HepG2 (cell line): ENCODE results near the gene TRAPPC12. TPM values are rescaled to one million over a fixed set of nuclear protein-coding genes. Genes with fewer than 3 reads are reported as not detected.

Source experiments
- ELF3 ChIP-seq: IDR thresholded peaks from 2 replicates; pipeline ENCODE4 v1.6.1; 2016; ENCODE audit warnings: missing genetic modification reagents, missing compliant biosample characterization
- HDAC6 ChIP-seq: fragments of 200-600 bp; sonication (generic); IDR thresholded peaks from 2 replicates; pipeline ENCODE4 v1.7.0; 2017; ENCODE audit warnings: mild to moderate bottlenecking, antibody characterized with exemption, low read length, low read depth
- NFKB2 ChIP-seq: sonication (generic); formaldehyde crosslinking; IDR thresholded peaks from 2 replicates; pipeline ENCODE4 v1.4.0; 2020; ENCODE audit warnings: missing genetic modification reagents, borderline replicate concordance
- RXRB ChIP-seq: IDR thresholded peaks from 2 replicates; pipeline ENCODE4 v1.6.1; 2016; ENCODE audit warnings: borderline replicate concordance, missing genetic modification reagents, missing compliant biosample characterization
- TBL1XR1 ChIP-seq: fragments of 150-350 bp; IDR thresholded peaks from 2 replicates; pipeline ENCODE4 v1.6.1; 2014; ENCODE audit warnings: borderline replicate concordance, low read length; ENCODE audit not compliant: partially characterized antibody
- TOE1 ChIP-seq: sonication (generic); formaldehyde crosslinking; IDR thresholded peaks from 2 replicates; pipeline ENCODE4 v1.4.0; 2020; ENCODE audit warnings: mild to moderate bottlenecking, missing genetic modification reagents
- ZBTB4 ChIP-seq: sonication (generic); formaldehyde crosslinking; IDR thresholded peaks from 2 replicates; pipeline ENCODE4 v1.4.0; 2020; ENCODE audit warnings: missing genetic modification reagents, mild to moderate bottlenecking, borderline replicate concordance
- ZFP1 ChIP-seq: IDR thresholded peaks from 2 replicates; pipeline ENCODE4 v1.6.1; 2016
- ZFP41 ChIP-seq: sonication (generic); formaldehyde crosslinking; IDR thresholded peaks from 2 replicates; pipeline ENCODE4 v1.4.0; 2020; ENCODE audit warnings: mild to moderate bottlenecking, missing genetic modification reagents, borderline replicate concordance
- ZNF101 ChIP-seq: sonication (generic); formaldehyde crosslinking; IDR thresholded peaks from 2 replicates; pipeline ENCODE4 v1.4.0; 2020; ENCODE audit warnings: mild to moderate bottlenecking, low read depth, missing genetic modification reagents, borderline replicate concordance
- ZNF124 ChIP-seq: sonication (generic); formaldehyde crosslinking; IDR thresholded peaks from 2 replicates; pipeline ENCODE4 v1.4.0; 2020; ENCODE audit warnings: missing genetic modification reagents
- ZNF326 ChIP-seq: sonication (generic); formaldehyde crosslinking; IDR thresholded peaks from 2 replicates; pipeline ENCODE4 v1.4.0; 2020; ENCODE audit warnings: missing genetic modification reagents, borderline replicate concordance
- ZNF501 ChIP-seq: sonication (generic); formaldehyde crosslinking; IDR thresholded peaks from 2 replicates; pipeline ENCODE4 v1.5.1; 2020; ENCODE audit warnings: mild to moderate bottlenecking, moderate library complexity, missing genetic modification reagents
- ZNF546 ChIP-seq: sonication (generic); formaldehyde crosslinking; conservative IDR thresholded peaks from 2 replicates; pipeline ENCODE4 v1.8.1; 2023; ENCODE audit warnings: mild to moderate bottlenecking, missing genetic modification reagents
- ZNF557 ChIP-seq: sonication (generic); formaldehyde crosslinking; IDR thresholded peaks from 2 replicates; pipeline ENCODE4 v1.4.0; 2020; ENCODE audit warnings: missing genetic modification reagents
- ZNF609 ChIP-seq: sonication (generic); formaldehyde crosslinking; IDR thresholded peaks from 2 replicates; pipeline ENCODE4 v1.4.0; 2020; ENCODE audit warnings: mild to moderate bottlenecking, missing genetic modification reagents, borderline replicate concordance
- ZNF766 ChIP-seq: sonication (generic); formaldehyde crosslinking; IDR thresholded peaks from 2 replicates; pipeline ENCODE4 v1.5.0; 2020; ENCODE audit warnings: missing genetic modification reagents, borderline replicate concordance
- ZNF788 ChIP-seq: sonication (generic); formaldehyde crosslinking; IDR thresholded peaks from 2 replicates; pipeline ENCODE4 v1.5.0; 2020; ENCODE audit warnings: mild to moderate bottlenecking, missing genetic modification reagents, borderline replicate concordance
- ZSCAN21 ChIP-seq: sonication (generic); formaldehyde crosslinking; IDR thresholded peaks from 2 replicates; pipeline ENCODE4 v1.8.0; 2022; ENCODE audit warnings: mild to moderate bottlenecking, missing genetic modification reagents, moderate library complexity, borderline replicate concordance
- polyA plus RNA-seq, 8 experiments: library from polyadenylated mRNA; depleted of rRNA in 3 of 8; stranded (reverse) in 7 of 8; unstranded in 1 of 8; fragments of >200 nt; fragmentation: Illumina TruSeq in 4 of 8; extraction: Trizol in 4 of 8; gene quantifications; 2 replicates each; pipeline versions ENCODE4 v1.2.1 to v1.2.3, GENCODE V29; 2011 to 2016; ENCODE audit warnings: low read depth in 4 of 8, missing spikeins in 1 of 8, mixed read lengths in 1 of 8; ENCODE audit not compliant: insufficient read depth in 1 of 8
- total RNA-seq, 5 experiments: library from RNA; depleted of rRNA; stranded (reverse); fragments of >200 nt; fragmentation: Illumina TruSeq; extraction: Trizol; gene quantifications; 2 replicates each; pipeline ENCODE4 v1.2.3, GENCODE V29; 2016; ENCODE audit warnings: low read depth in 1 of 5

The TRAPPC12 gene
- total and polyA plus RNA-seq, 2 of the 13 experiments (the other 11 are each of a cell fraction or from before 2014, with no cell fraction given) = 46.4 to 97.7 TPM

GRCh38 chr2:3377612-3378432, 1.7 kb upstream of the TRAPPC12 start, which contains the start of gene EIPR1 (continued):
- peak; percentile 67; the same call in 1 of the 2 replicates for TF ChIP-seq ZNF766 (CRISPR knock-in tag)
- TF ChIP-seq ZBTB4 (CRISPR knock-in tag) = peak; percentile 79; the same call in 1 of the 2 replicates
- peak; percentile 70; the same call in 1 of the 2 replicates for TF ChIP-seq ZNF546 (CRISPR knock-in tag)
- TF ChIP-seq ZSCAN21 = no peak
- peak; percentile 66 for TF ChIP-seq ZNF609 (CRISPR knock-in tag)
- TF ChIP-seq RXRB (CRISPR knock-in tag) = peak; percentile 74
- no peak for TF ChIP-seq ZNF101
- TF ChIP-seq ZFP41 = peak; percentile 43; the same call in 1 of the 2 replicates
- TF ChIP-seq ZNF557 (CRISPR knock-in tag) = no peak
- 0 out of 2 replicates have a peak, but pooled peaks have one; percentile 83 for TF ChIP-seq NFKB2 (CRISPR knock-in tag)
- TF ChIP-seq ZNF501 (CRISPR knock-in tag) = peak; percentile 99
- TF ChIP-seq ELF3 (CRISPR knock-in tag) = peak; percentile 91
- TF ChIP-seq ZNF124 = 0 out of 2 replicates have a peak, but pooled peaks have one; percentile 53
- no peak for TF ChIP-seq HDAC6
- TF ChIP-seq ZNF326 (CRISPR knock-in tag) = no peak
- TF ChIP-seq TOE1 (CRISPR knock-in tag) = peak; percentile 94
- TF ChIP-seq ZNF788 (CRISPR knock-in tag) = peak; percentile 98
- TF ChIP-seq TBL1XR1 = no peak
- peak; percentile 81 for TF ChIP-seq ZFP1 (CRISPR knock-in tag)
